SK-N-MC (cell line): ENCODE measurements around the gene MYO18B.

Source experiments
- EZH2 ChIP-seq: fragments of 200-600 bp; sonication (generic); IDR thresholded peaks from one replicate; pipeline ENCODE4 v1.6.1; 2017; ENCODE audit warnings: antibody characterized with exemption
- FOXP2 ChIP-seq: optimal IDR thresholded peaks from 2 replicates; pipeline ENCODE3; 2011; ENCODE audit warnings: mild to moderate bottlenecking, moderate library complexity; ENCODE audit not compliant: insufficient read depth; ENCODE audit errors: extremely low read length, control extremely low read depth
- POLR2AphosphoS5 ChIP-seq: IDR thresholded peaks from 2 replicates; pipeline ENCODE4 v1.6.1; 2012; ENCODE audit warnings: mild to moderate bottlenecking, low read depth, low read length, borderline replicate concordance

GRCh38 chr22:25903294-25903693 is 161.3 kb downstream of the MYO18B start:
- TF ChIP-seq EZH2 (no peak), POLR2AphosphoS5 (no peak), FOXP2 (no peak)
